ENCODE data around the gene LRRC8D. TPM values are rescaled to one million over a fixed set of nuclear protein-coding genes. Genes with fewer than 3 reads are reported as not detected.
"Not testable (repeated sequence)": the region's sequence is repeated elsewhere in the genome, so short reads cannot be mapped to it uniquely, and the experiment has no call there.

The LRRC8D gene
- total RNA-seq, 1 donor from 2014 or later: 17.0 TPM

DNA sequence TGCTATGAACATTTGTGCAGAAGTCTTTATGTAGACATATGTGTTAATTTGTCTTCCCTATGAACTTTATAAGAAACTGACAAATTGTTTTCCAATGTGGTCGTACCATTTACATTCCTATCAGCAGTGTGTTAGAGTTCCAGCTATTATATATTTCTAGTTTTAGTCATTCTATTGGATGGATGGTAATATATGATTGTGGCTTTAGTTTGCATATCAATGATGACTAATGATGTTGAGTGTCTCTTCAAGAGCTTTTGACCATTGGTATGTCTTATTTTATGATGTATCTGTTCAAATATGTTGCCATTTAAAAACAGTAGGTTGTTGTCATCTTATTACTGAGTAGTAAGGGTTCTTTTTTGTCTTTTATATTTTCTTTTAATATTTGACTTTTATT lies 157.9 kb downstream of the LRRC8D start:
- no peaks in the 10 kb centered on the region for H3K36me3 ChIP-seq
- no peaks in the 10 kb centered on the region for H3K27me3 ChIP-seq
- no peak overlapping the region for H3K27ac ChIP-seq
- ATAC-seq: no peak
- no peak for DNase-seq
- H3K9me3 ChIP-seq: no peaks in the 10 kb centered on the region
- peaks cover 4% of the 10 kb centered on the region for H3K4me1 ChIP-seq
- intact Hi-C loops (cut with DNase I): no loop called here
- no peak overlapping the region for H3K4me3 ChIP-seq
- TF ChIP-seq, protein P1, sequence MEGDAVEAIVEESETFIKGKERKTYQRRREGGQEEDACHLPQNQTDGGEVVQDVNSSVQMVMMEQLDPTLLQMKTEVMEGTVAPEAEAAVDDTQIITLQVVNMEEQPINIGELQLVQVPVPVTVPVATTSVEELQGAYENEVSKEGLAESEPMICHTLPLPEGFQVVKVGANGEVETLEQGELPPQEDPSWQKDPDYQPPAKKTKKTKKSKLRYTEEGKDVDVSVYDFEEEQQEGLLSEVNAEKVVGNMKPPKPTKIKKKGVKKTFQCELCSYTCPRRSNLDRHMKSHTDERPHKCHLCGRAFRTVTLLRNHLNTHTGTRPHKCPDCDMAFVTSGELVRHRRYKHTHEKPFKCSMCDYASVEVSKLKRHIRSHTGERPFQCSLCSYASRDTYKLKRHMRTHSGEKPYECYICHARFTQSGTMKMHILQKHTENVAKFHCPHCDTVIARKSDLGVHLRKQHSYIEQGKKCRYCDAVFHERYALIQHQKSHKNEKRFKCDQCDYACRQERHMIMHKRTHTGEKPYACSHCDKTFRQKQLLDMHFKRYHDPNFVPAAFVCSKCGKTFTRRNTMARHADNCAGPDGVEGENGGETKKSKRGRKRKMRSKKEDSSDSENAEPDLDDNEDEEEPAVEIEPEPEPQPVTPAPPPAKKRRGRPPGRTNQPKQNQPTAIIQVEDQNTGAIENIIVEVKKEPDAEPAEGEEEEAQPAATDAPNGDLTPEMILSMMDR (IDR thresholded peaks at IDR 0.05): no peak

DNA sequence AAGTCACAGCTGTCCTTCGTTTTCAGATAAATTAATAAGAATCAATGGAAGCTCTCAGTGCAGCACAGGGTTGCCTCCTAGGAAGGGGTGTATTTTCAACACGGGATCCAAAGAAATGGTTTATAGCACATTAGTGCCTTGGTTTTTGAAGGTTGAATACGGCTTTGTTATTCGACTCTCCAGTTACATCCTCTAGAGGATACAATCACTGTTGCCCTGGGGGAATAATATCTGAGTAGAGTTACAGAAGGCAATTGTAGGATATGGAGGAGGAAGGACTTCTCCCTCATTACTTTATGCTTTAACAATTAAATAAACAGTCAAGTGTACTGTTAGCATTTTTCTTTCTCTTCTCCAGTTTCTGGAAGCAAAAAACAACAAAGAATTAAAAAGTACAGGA lies 159.8 kb downstream of the LRRC8D start:
- Histone ChIP-seq H3K27ac (no peak overlapping the region), H3K4me3 (no peak overlapping the region), H3K9me3 (no peaks in the 10 kb centered on the region), H3K4me1 (no peaks in the 10 kb centered on the region), H3K27me3 (no peaks in the 10 kb centered on the region), H3K36me3 (no peaks in the 10 kb centered on the region)
- TF ChIP-seq, protein P1 (IDR thresholded peaks at IDR 0.05): no peak
- ATAC-seq (no peak), DNase-seq (no peak)
- intact Hi-C loops (cut with DNase I): no loop called here

DNA sequence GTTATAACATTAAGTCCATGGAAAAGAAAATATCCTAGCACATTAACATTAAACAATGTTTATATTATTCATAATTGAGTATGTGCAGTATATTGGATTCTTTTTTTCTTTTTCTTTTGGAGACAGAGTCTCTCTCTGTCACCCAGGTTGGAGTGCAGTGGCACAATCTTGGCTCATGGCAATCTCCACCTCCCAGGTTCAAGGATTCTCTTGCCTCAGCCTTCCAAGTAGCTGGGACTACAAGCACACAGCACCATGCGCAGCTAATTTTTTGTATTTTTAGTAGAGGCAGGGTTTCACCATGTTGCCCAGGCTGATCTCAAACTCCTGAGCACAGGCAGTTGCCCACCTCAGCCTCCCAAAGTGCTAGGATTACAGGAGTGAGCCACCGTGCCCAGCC lies 162.0 kb downstream of the LRRC8D start:
- not testable (repeated sequence) for ATAC-seq, H3K9me3 ChIP-seq, DNase-seq

DNA sequence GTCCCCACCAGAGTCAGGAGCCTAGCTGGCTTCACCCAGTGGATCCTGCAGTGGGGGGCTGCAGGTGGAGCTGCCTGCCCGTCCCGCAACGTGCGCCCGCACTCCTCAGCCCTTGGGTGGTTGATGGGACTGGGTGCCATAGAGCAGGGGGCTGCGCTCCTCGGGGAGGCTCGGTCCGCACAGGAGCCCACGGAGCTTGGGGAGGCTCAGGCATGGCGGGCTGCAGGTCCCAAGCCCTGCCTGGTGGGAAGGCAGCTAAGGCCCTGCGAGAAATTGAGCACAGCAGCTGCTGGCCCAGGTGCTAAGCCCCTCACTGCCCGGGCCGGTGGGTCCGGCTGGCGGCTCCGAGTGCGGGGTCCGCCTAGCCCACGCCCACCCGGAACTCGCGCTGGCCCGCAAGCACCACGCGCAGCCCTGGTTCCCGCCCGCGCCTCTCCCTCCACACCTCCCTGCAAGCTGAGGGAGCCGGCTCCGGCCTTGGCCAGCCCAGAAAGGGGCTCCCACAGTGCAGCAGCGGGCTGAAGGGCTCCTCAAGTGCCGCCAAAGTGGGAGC lies 163.8 kb downstream of the LRRC8D start:
- not testable (repeated sequence) for H3K27me3 ChIP-seq, H3K4me3 ChIP-seq, H3K9me3 ChIP-seq, H3K4me1 ChIP-seq, H3K27ac ChIP-seq, ATAC-seq, H3K36me3 ChIP-seq, DNase-seq
- intact Hi-C loops (cut with DNase I): loop anchor here (5.0 kb wide), 1 partner anchor 177 kb away; no protein-coding TSS in a partner anchor

More for the DNA sequence above, 162.0 kb downstream of the LRRC8D start:
- H3K4me3 ChIP-seq; intact Hi-C loops (cut with DNase I); H3K27ac ChIP-seq; H3K27me3 ChIP-seq; H3K36me3 ChIP-seq; H3K4me1 ChIP-seq: not testable (repeated sequence)

DNA sequence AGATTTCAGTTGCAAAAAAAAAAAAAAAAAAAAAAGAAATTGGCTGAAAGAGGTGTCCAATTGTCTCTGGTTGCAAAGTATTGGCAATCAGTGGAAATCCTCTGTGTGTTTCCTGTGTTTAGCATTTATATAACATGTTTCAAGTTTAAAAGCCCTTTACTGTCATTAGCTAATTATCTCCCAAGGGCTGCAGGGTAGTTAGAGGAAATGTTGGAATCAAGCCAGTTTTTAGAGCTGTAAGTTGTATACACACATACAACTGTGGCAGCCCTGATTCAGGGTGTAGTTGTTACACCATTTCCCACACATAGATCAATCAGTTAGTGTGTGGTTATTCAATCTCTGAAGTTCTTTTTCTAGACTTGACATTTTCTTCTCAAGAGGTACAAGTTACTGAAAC lies 165.2 kb downstream of the LRRC8D start:
- H3K9me3 ChIP-seq: no peaks in the 10 kb centered on the region
- no peak for ATAC-seq
- H3K27me3 ChIP-seq: no peaks in the 10 kb centered on the region
- no peak overlapping the region for H3K27ac ChIP-seq
- TF ChIP-seq, protein P1 (IDR thresholded peaks at IDR 0.05): no peak
- H3K4me1 ChIP-seq: no peaks in the 10 kb centered on the region
- intact Hi-C loops (cut with DNase I): loop anchor here (5.0 kb wide), 1 partner anchor 179 kb away; no protein-coding TSS in a partner anchor
- no peak overlapping the region for H3K4me3 ChIP-seq
- DNase-seq: no peak
- no peaks in the 10 kb centered on the region for H3K36me3 ChIP-seq

Other genes starting within 250 kb of the LRRC8D start
- gene LRRC8C, start 187.9 kb upstream of the LRRC8D start, total RNA-seq: 12.6 TPM
- 18.0 TPM for gene ZNF326, start 174.1 kb downstream of the LRRC8D start, total RNA-seq

Data from upper lobe of right lung (tissue), 1 donor.